NCI-H460 (cell line): ENCODE results near the gene ASB3. TPM values are rescaled to one million over a fixed set of nuclear protein-coding genes. Genes with fewer than 3 reads are reported as not detected.

Experiments used
- total RNA-seq: library from RNA; depleted of rRNA; stranded (reverse); fragments of >200 nt; shearing (Covaris generic); gene quantifications from 2 replicates; pipeline ENCODE4 v1.2.3, GENCODE V29; 2014; rRNA removed

ASB3 gene
- total RNA-seq, 1 experiment from 2014 or later = 19.8 TPM

Other genes with a start within 250 kb of the ASB3 start
- gene CHAC2, start 19.1 kb downstream of the ASB3 start, total RNA-seq = 26.1 and 31.3 TPM in 2 replicates
- gene ERLEC1, start 91 bp upstream of the ASB3 start, total RNA-seq = 111 and 112 TPM in 2 replicates
- 2.2 and 2.9 TPM in 2 replicates for gene GPR75, start 73.0 kb upstream of the ASB3 start, total RNA-seq
- 40.5 and 41.8 TPM in 2 replicates for gene PSME4, start 184.0 kb upstream of the ASB3 start, total RNA-seq